ENCODE data around the gene TBPL1.
"Not testable (repeated sequence)": the region's sequence is repeated elsewhere in the genome, so short reads cannot be mapped to it uniquely, and the experiment has no call there.

TBPL1 gene

GRCh38 chr6:133952815-133953633 is at the start of gene TBPL1:
Gene TBPL1 (plus strand): TSS chr6:133953224. CDS start chr6:133980126, 26,902 bp downstream.
- DNase-seq (ENCODE audit: low read depth): peak; percentile 72

GRCh38 chr6:133903855-133904254 is 49.2 kb upstream of the TBPL1 start:
- no peak for DNase-seq (ENCODE audit: low read depth)

- DNase-seq (ENCODE audit: low read depth): no peak
These were observed 47.0 kb upstream of the TBPL1 start for GRCh38 chr6:133906050-133906449.

GRCh38 chr6:133916650-133917151 is 36.3 kb upstream of the TBPL1 start:
- peak; percentile 66 for DNase-seq (ENCODE audit: low read depth)

- no peak for DNase-seq (ENCODE audit: low read depth)
These were observed 35.2 kb upstream of the TBPL1 start for GRCh38 chr6:133917781-133918180.

- DNase-seq (ENCODE audit: low read depth): no peak
These were observed 34.7 kb upstream of the TBPL1 start for GRCh38 chr6:133918208-133918930.

- DNase-seq (ENCODE audit: low read depth): no peak
These were observed 33.7 kb upstream of the TBPL1 start for GRCh38 chr6:133919362-133919761.

GRCh38 chr6:133921249-133921859 is 31.7 kb upstream of the TBPL1 start:
- peak; percentile 24 for DNase-seq (ENCODE audit: low read depth)

- no peak for DNase-seq (ENCODE audit: low read depth)
These were observed 29.0 kb upstream of the TBPL1 start for GRCh38 chr6:133923938-133924593.

GRCh38 chr6:133931221-133931620 is 21.8 kb upstream of the TBPL1 start:
- DNase-seq (ENCODE audit: low read depth): not testable (repeated sequence)

- not testable (repeated sequence) for DNase-seq (ENCODE audit: low read depth)
These were observed 16.7 kb upstream of the TBPL1 start for GRCh38 chr6:133936352-133936751.

GRCh38 chr6:133937909-133938308 is 15.1 kb upstream of the TBPL1 start:
- no peak for DNase-seq (ENCODE audit: low read depth)

- no peak for DNase-seq (ENCODE audit: low read depth)
These were observed 14.5 kb upstream of the TBPL1 start for GRCh38 chr6:133938533-133938932.

- no peak for DNase-seq (ENCODE audit: low read depth)
These were observed 13.0 kb upstream of the TBPL1 start for GRCh38 chr6:133939778-133940667.

- DNase-seq (ENCODE audit: low read depth): no peak
These were observed 7.9 kb upstream of the TBPL1 start for GRCh38 chr6:133945158-133945557.

GRCh38 chr6:133947302-133947900 is 5.6 kb upstream of the TBPL1 start:
- no peak for DNase-seq (ENCODE audit: low read depth)

- DNase-seq (ENCODE audit: low read depth): no peak
These were observed 4.6 kb upstream of the TBPL1 start for GRCh38 chr6:133948472-133948871.

- DNase-seq (ENCODE audit: low read depth): no peak
These were observed 1.8 kb upstream of the TBPL1 start for GRCh38 chr6:133951227-133951626.

GRCh38 chr6:133951881-133952814 is 876 bp upstream of the TBPL1 start:
- peak; percentile 11 for DNase-seq (ENCODE audit: low read depth)

Data from stimulated activated CD8-positive, alpha-beta memory T cell treated with anti-CD3 and anti-CD28 coated beads, Interleukin-15, amount 100 ng/mL, for 24 hours (primary cell).